GM12864 (cell line): ENCODE data around the gene AARS2.

Source experiments
- DNase-seq: peaks from one replicate; pipeline ENCODE4 v3.0.0-alpha.2; 2011; ENCODE audit warnings: low read depth
- H3K4me3 ChIP-seq: 2 replicates; pipeline ENCODE4 v1.5.1; 2011; ENCODE audit warnings: mild to moderate bottlenecking, low read depth, low read length, control low read depth
- CTCF ChIP-seq: IDR thresholded peaks from 2 replicates; pipeline ENCODE4 v1.5.1; 2011; ENCODE audit warnings: low read depth, mild to moderate bottlenecking, moderate library complexity, low read length, control low read depth, inconsistent platforms; ENCODE audit errors: missing control alignments

AARS2 gene

GRCh38 chr6:44256775-44257024, 56.4 kb downstream of the AARS2 start:
- DNase-seq: no peak
- H3K4me3 ChIP-seq: peak overlapping the region; percentile 87
- TF ChIP-seq CTCF: no peak

GRCh38 chr6:44255871-44256774, 57.0 kb downstream of the AARS2 start:
- H3K4me3 ChIP-seq: peak overlapping the region; percentile 87

GRCh38 chr6:44255105-44255808, 57.9 kb downstream of the AARS2 start:
- H3K4me3 ChIP-seq: no peak overlapping the region; the same call in 1 of the 2 replicates
- no peak for TF ChIP-seq CTCF
- DNase-seq: no peak

More at GRCh38 chr6:44255871-44256774, 57.0 kb downstream of the AARS2 start:
- DNase-seq: no peak
- TF ChIP-seq CTCF: no peak

- TF ChIP-seq CTCF: no peak
- DNase-seq: no peak
- H3K4me3 ChIP-seq: no peak overlapping the region; the same call in 1 of the 2 replicates
Measured at GRCh38 chr6:44254191-44255104, 58.7 kb downstream of the AARS2 start.

- no peak for DNase-seq
Measured at GRCh38 chr6:44253307-44254101, 59.6 kb downstream of the AARS2 start.

More at GRCh38 chr6:44253307-44254101, 59.6 kb downstream of the AARS2 start:
- TF ChIP-seq CTCF: peak; percentile 66
- H3K4me3 ChIP-seq: no peak overlapping the region
